Naive thymus-derived CD4-positive, alpha-beta T cell (primary cell): ENCODE data around the gene TUBGCP2. TPM values are rescaled to one million over a fixed set of nuclear protein-coding genes. Genes with fewer than 3 reads are reported as not detected.

Experiments
- ATAC-seq: fragments of 150-1000 bp; cut with Tn5 transposase; 2 replicates; pipeline ENCODE4 v1.10.0; 2021; ENCODE audit warnings: mild to moderate bottlenecking, moderate library complexity
- CTCF ChIA-PET: fragments of 350-600 bp; sonication (Branson Sonifier 250); formaldehyde crosslinking; loops from one replicate; lab custom pipeline; 2021; ENCODE audit warnings: antibody characterized with exemption; lab: Charles Lee
- POLR2A ChIA-PET: fragments of 350-600 bp; sonication (Branson Sonifier 250); formaldehyde crosslinking; loops from one replicate; lab custom pipeline; 2021; ENCODE audit warnings: antibody characterized with exemption, inconsistent platforms; lab: Charles Lee
- DNase-seq, 9 donors: peaks; one replicate each; pipeline versions ENCODE4 v3.0.0 to v3.0.0-alpha.2; 2020 to 2022; ENCODE audit warnings: mixed read lengths in 1 of 9
- H3K27ac ChIP-seq: one replicate; pipeline ENCODE4 v1.7.0; 2013; ENCODE audit warnings: mild to moderate bottlenecking, low read depth, low read length, moderate library complexity
- H3K27me3 ChIP-seq, 2 donors: one replicate each; pipeline ENCODE4 v1.7.0; 2013; ENCODE audit warnings: low read length in 2 of 2, mild to moderate bottlenecking in 2 of 2, moderate library complexity in 2 of 2; ENCODE audit not compliant: control insufficient read depth in 2 of 2, insufficient read depth in 2 of 2
- H3K36me3 ChIP-seq, 3 experiments: 1 replicate in 2 of 3; 2 replicates in 1 of 3; pipeline ENCODE4 v1.7.0; 2013; ENCODE audit warnings: low read length in 3 of 3, mild to moderate bottlenecking in 3 of 3, moderate library complexity in 1 of 3; ENCODE audit not compliant: insufficient read depth in 3 of 3, control insufficient read depth in 2 of 3
- H3K4me1 ChIP-seq, 2 donors: one replicate each; pipeline ENCODE4 v1.7.0; 2013; ENCODE audit warnings: low read length in 2 of 2, mild to moderate bottlenecking in 2 of 2, moderate library complexity in 1 of 2; ENCODE audit not compliant: control insufficient read depth in 2 of 2, insufficient read depth in 2 of 2
- H3K4me3 ChIP-seq: 2 replicates; pipeline ENCODE4 v1.7.0; 2013; ENCODE audit warnings: mild to moderate bottlenecking, low read length
- H3K9me3 ChIP-seq, 3 experiments: 1 replicate in 2 of 3; 2 replicates in 1 of 3; pipeline ENCODE4 v1.7.0; 2013; ENCODE audit warnings: low read length in 3 of 3; ENCODE audit not compliant: control insufficient read depth in 2 of 3
- H3K27ac Mint-ChIP-seq, 9 donors: one replicate each; pipeline ENCODE4 v1.8.0; 2020 to 2022; ENCODE audit warnings: mixed read lengths in 9 of 9, mild to moderate bottlenecking in 8 of 9, moderate library complexity in 5 of 9, inconsistent platforms in 2 of 9
- H3K27me3 Mint-ChIP-seq, 5 donors: one replicate each; pipeline ENCODE4 v1.8.0; 2021 to 2022; ENCODE audit warnings: mixed read lengths in 5 of 5, mild to moderate bottlenecking in 1 of 5
- H3K36me3 Mint-ChIP-seq, 5 donors: one replicate each; pipeline ENCODE4 v1.8.0; 2020 to 2022; ENCODE audit warnings: mixed read lengths in 5 of 5, mild to moderate bottlenecking in 3 of 5, inconsistent platforms in 1 of 5
- H3K4me1 Mint-ChIP-seq, 7 donors: one replicate each; pipeline ENCODE4 v1.8.0; 2020 to 2022; ENCODE audit warnings: mixed read lengths in 7 of 7, mild to moderate bottlenecking in 3 of 7, inconsistent platforms in 1 of 7
- H3K4me3 Mint-ChIP-seq, 10 donors: one replicate each; pipeline ENCODE4 v1.8.0; 2020 to 2022; ENCODE audit warnings: mild to moderate bottlenecking in 10 of 10, mixed read lengths in 10 of 10, moderate library complexity in 6 of 10, inconsistent platforms in 2 of 10
- H3K9me3 Mint-ChIP-seq, 11 donors: one replicate each; pipeline ENCODE4 v1.8.0; 2020 to 2022; ENCODE audit warnings: mixed read lengths in 11 of 11, mild to moderate bottlenecking in 4 of 11, inconsistent platforms in 1 of 11, moderate library complexity in 1 of 11
- intact Hi-C, 2 donors: fragments of 100-400 bp; cut with micrococcal nuclease; formaldehyde crosslinking; loops; one replicate each; pipeline ENCODE4 v1.15.1; 2023
- polyA plus RNA-seq, 2 donors: library from polyadenylated mRNA; unstranded; fragments of 300-500 nt; fragmentation: Illumina TruSeq; gene quantifications; one replicate each; pipeline ENCODE4 v1.2.3, GENCODE V29; 2021
- total RNA-seq, 6 experiments: library from RNA in 5 of 6; stranded (reverse) in 5 of 6; gene quantifications; 1 replicate in 5 of 6; 2 replicates in 1 of 6; pipeline ENCODE4 v1.2.3 and lab custom pipeline; 2021 to 2026

Gene TUBGCP2
- total and polyA plus RNA-seq, 7 experiments from 2014 or later = 29.6 to 97.0 (median 67.7) TPM

- H3K9me3 ChIP-seq = no peaks in the 10 kb centered on the region
- H3K27ac ChIP-seq = no peak overlapping the region
- ATAC-seq (no peak), DNase-seq (no peak)
- intact Hi-C loops = no loop called here
- H3K36me3 Mint-ChIP-seq = no peaks in the 10 kb centered on the region
- no peaks in the 10 kb centered on the region for H3K4me1 ChIP-seq
- peaks cover 0 to 17% of the 10 kb centered on the region in 2 donors for H3K27me3 ChIP-seq
- H3K27me3 Mint-ChIP-seq = peaks cover 14 to 35% (median 26%) of the 10 kb centered on the region in 5 donors
- no peak overlapping the region for H3K4me3 ChIP-seq
- H3K27ac Mint-ChIP-seq = no peak overlapping the region
- POLR2A ChIA-PET = interaction anchor here (1.4 kb wide), 1 partner anchor 8 kb away, joined by 3 read pairs; no protein-coding TSS in a partner anchor
- H3K9me3 Mint-ChIP-seq = no peaks in the 10 kb centered on the region
- CTCF ChIA-PET = interaction anchor here (1.1 kb wide), 1 partner anchor 17 kb away, joined by 3 read pairs; no protein-coding TSS in a partner anchor
- H3K36me3 ChIP-seq = no peaks in the 10 kb centered on the region
- peaks cover 0 to 3% (median 0%) of the 10 kb centered on the region in 7 donors for H3K4me1 Mint-ChIP-seq
- no peak overlapping the region for H3K4me3 Mint-ChIP-seq
Measured at GRCh38 chr10:133343558-133343957, 34.9 kb upstream of the TUBGCP2 start.

GRCh38 chr10:133342942-133343341, 34.3 kb upstream of the TUBGCP2 start:
- no peak for ATAC-seq
- Mint-ChIP-seq H3K4me1 (peaks cover 0 to 3% (median 0%) of the 10 kb centered on the region in 7 donors), H3K27ac (no peak overlapping the region), H3K4me3 (no peak overlapping the region), H3K27me3 (peaks cover 14 to 35% (median 26%) of the 10 kb centered on the region in 5 donors), H3K36me3 (no peaks in the 10 kb centered on the region), H3K9me3 (no peaks in the 10 kb centered on the region)
- intact Hi-C loops = no loop called here
- Histone ChIP-seq H3K9me3 (no peaks in the 10 kb centered on the region), H3K4me3 (no peak overlapping the region), H3K36me3 (no peaks in the 10 kb centered on the region), H3K27ac (no peak overlapping the region), H3K27me3 (peaks cover 0 to 17% of the 10 kb centered on the region in 2 donors), H3K4me1 (peaks cover 0 to 5% of the 10 kb centered on the region in 2 donors)
- no peak for DNase-seq
- ChIA-PET CTCF (interaction anchor here (1.1 kb wide), 1 partner anchor 16 kb away, joined by 3 read pairs; no protein-coding TSS in a partner anchor), POLR2A (no interaction called here)

- Histone ChIP-seq H3K4me3 (no peak overlapping the region), H3K4me1 (peaks cover 9 to 15% of the 10 kb centered on the region in 2 donors), H3K36me3 (no peaks in the 10 kb centered on the region), H3K27ac (no peak overlapping the region), H3K9me3 (no peaks in the 10 kb centered on the region), H3K27me3 (peaks cover 0 to 17% of the 10 kb centered on the region in 2 donors)
- H3K4me1 Mint-ChIP-seq = peaks cover 0 to 3% (median 0%) of the 10 kb centered on the region in 7 donors
- H3K36me3 Mint-ChIP-seq = no peaks in the 10 kb centered on the region
- ATAC-seq (no peak), DNase-seq (no peak)
- ChIA-PET POLR2A (no interaction called here), CTCF (interaction anchor here (1.2 kb wide), 1 partner anchor 12 kb away, joined by 3 read pairs; no protein-coding TSS in a partner anchor)
- no peak overlapping the region for H3K27ac Mint-ChIP-seq
- no peak overlapping the region for H3K4me3 Mint-ChIP-seq
- H3K9me3 Mint-ChIP-seq = no peaks in the 10 kb centered on the region
- H3K27me3 Mint-ChIP-seq = peaks cover 14 to 35% (median 26%) of the 10 kb centered on the region in 5 donors
- intact Hi-C loops = no loop called here
Measured at GRCh38 chr10:133341983-133342382, 33.3 kb upstream of the TUBGCP2 start.

DNA sequence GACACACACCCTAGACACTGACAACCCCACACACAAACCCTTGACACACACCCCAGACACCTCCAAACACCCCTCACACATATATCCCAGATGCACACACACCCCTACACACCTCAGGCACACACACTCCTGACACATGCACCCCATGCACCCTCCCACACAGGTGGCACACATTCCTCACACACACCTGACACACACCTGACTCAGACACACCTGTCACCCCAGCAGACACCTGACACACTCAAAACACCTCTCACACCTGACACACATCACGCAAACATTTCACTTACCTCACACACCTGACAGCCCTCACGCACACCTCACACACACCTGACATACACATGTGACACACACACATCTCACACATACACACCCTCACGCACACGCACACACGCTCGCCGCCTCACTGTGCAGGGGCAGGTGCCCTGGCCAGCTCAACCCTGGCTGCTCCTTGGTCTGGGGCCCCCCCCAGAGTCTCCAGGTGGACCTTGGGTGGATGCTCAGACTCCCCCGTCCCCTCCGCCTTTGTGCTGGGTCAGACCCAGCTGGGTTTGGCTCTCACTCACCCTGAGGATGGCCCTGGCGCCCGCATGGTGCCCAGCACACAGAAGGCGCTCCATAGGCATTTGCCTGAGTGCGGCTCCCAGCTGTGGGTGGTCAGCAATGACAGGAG, 31.2 kb upstream of the TUBGCP2 start:
- POLR2A ChIA-PET = no interaction called here
- DNase-seq = no peak
- Mint-ChIP-seq H3K4me1 (peaks cover 0 to 6% (median 0%) of the 10 kb centered on the region in 7 donors), H3K4me3 (no peak overlapping the region), H3K27me3 (peaks cover 6 to 25% (median 22%) of the 10 kb centered on the region in 5 donors), H3K9me3 (no peaks in the 10 kb centered on the region), H3K36me3 (no peaks in the 10 kb centered on the region), H3K27ac (no peak overlapping the region)
- intact Hi-C loops = no loop called here
- CTCF ChIA-PET = no interaction called here
- Histone ChIP-seq H3K9me3 (no peaks in the 10 kb centered on the region), H3K27ac (no peak overlapping the region), H3K27me3 (peaks cover 0 to 7% of the 10 kb centered on the region in 2 donors), H3K4me3 (no peak overlapping the region), H3K4me1 (peaks cover 10 to 20% of the 10 kb centered on the region in 2 donors), H3K36me3 (no peaks in the 10 kb centered on the region)
- ATAC-seq = no peak

DNA sequence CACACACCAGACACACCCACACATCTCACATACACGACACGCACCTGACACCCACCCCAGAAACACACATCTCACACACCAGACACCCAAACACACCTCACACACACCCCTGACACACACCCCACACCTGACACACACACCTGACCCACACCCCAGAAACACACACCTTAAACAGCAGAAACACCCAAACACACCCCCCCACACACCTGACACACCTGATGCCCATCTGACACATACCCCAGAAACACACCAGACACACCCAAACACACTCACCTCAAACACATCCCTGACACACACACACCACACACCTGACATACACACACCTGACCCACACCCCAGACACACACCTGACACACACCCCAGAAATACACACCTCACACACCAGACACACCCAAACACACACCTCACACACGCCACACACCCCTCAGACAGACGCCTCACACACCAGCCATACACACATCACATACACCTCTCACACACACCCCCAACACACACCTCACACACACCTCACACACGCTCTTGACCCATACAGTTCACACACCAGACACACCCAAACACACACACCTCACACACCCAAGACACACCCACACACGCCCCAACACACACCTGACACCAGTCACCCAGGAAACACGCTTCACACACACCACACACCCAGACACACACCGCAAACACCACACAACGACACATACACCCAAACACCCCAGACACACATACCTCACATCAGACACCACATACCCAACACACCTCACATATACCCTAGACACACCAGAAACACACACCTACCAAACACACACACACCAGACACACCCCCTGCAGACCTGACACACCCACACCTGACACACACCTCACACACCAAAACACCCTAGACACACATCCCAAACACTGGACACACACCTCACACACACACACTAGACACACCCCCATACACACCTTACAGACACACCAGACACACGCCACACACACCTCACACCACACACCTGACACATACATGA, 29.7 kb upstream of the TUBGCP2 start:
- ChIA-PET POLR2A (no interaction called here), CTCF (no interaction called here)
- Mint-ChIP-seq H3K4me3 (no peak overlapping the region), H3K9me3 (no peaks in the 10 kb centered on the region), H3K4me1 (peaks cover 0 to 6% (median 0%) of the 10 kb centered on the region in 7 donors), H3K36me3 (no peaks in the 10 kb centered on the region), H3K27ac (no peak overlapping the region), H3K27me3 (peaks cover 0 to 27% (median 13%) of the 10 kb centered on the region in 5 donors)
- DNase-seq (no peak), ATAC-seq (no peak)
- Histone ChIP-seq H3K27me3 (peaks cover 0 to 6% of the 10 kb centered on the region in 2 donors), H3K4me3 (no peak overlapping the region), H3K9me3 (no peaks in the 10 kb centered on the region), H3K27ac (no peak overlapping the region), H3K4me1 (peaks cover 10 to 20% of the 10 kb centered on the region in 2 donors), H3K36me3 (no peaks in the 10 kb centered on the region)
- intact Hi-C loops = no loop called here

GRCh38 chr10:133337370-133337725, 28.7 kb upstream of the TUBGCP2 start:
- H3K36me3 Mint-ChIP-seq = no peaks in the 10 kb centered on the region

More at GRCh38 chr10:133337370-133337725, 28.7 kb upstream of the TUBGCP2 start:
- ChIA-PET POLR2A (interaction anchor here (0.7 to 3.4 kb wide), 2 partner anchors 19 to 78 kb away, joined by 3 to 16 read pairs; no protein-coding TSS in a partner anchor), CTCF (no interaction called here)
- Histone ChIP-seq H3K9me3 (no peaks in the 10 kb centered on the region), H3K27ac (no peak overlapping the region), H3K36me3 (no peaks in the 10 kb centered on the region), H3K4me1 (peaks cover 10 to 20% of the 10 kb centered on the region in 2 donors), H3K4me3 (peak overlapping the region; percentile 45), H3K27me3 (no peaks in the 10 kb centered on the region)
- peaks cover 0 to 33% (median 7%) of the 10 kb centered on the region in 5 donors for H3K27me3 Mint-ChIP-seq
- DNase-seq = no peak
- H3K4me1 Mint-ChIP-seq = peaks cover 0 to 5% (median 0%) of the 10 kb centered on the region in 7 donors
- ATAC-seq = no peak
- H3K27ac Mint-ChIP-seq = no peak overlapping the region
- H3K9me3 Mint-ChIP-seq = peaks cover 0 to 6% (median 0%) of the 10 kb centered on the region in 11 donors
- H3K4me3 Mint-ChIP-seq = no peak overlapping the region
- intact Hi-C loops = loop anchor here in 1 of 2 donors (1.0 to 2.0 kb wide), 2 partner anchors 20 to 57 kb away; partner anchors contain the start of gene MTG1
